Measurements from ENCODE around the gene AVPR1B.
"Not testable (repeated sequence)": the region's sequence is repeated elsewhere in the genome, so short reads cannot be mapped to it uniquely, and the experiment has no call there.

- not testable (repeated sequence) for TF ChIP-seq CTCF (IDR thresholded peaks at IDR 0.05); ZFX (IDR thresholded peaks at IDR 0.05; ENCODE audit: borderline replicate concordance)
These were observed 53.2 kb downstream of the AVPR1B start for GRCh38 chr1:206064001-206064400.
